Small intestine (tissue), 7 donors: ENCODE results near the gene KLHL29. TPM values are rescaled to one million over a fixed set of nuclear protein-coding genes. Genes with fewer than 3 reads are reported as not detected.

ENCODE experiments used
- DNase-seq, 2 donors: peaks; one replicate each; pipeline versions ENCODE4 v3.0.0 to v3.0.0-alpha.2; 2013
- FAIRE-seq: peaks from 2 replicates; lab custom pipeline; 2012; peaks lifted over from hg19 to GRCh38; lab: Jason Lieb, UNC
- H3K27ac ChIP-seq, 3 donors: one replicate each; pipeline ENCODE4 v1.5.1; 2013; ENCODE audit warnings: low read length in 2 of 3, mild to moderate bottlenecking in 2 of 3, control low read depth in 1 of 3, inconsistent platforms in 1 of 3, low read depth in 1 of 3, moderate library complexity in 1 of 3
- H3K27me3 ChIP-seq, 3 donors: one replicate each; pipeline ENCODE4 v1.6.1; 2013; ENCODE audit warnings: low read length in 3 of 3, inconsistent platforms in 1 of 3; ENCODE audit not compliant: control insufficient read depth in 3 of 3, insufficient read depth in 3 of 3
- H3K36me3 ChIP-seq, 3 donors: one replicate each; pipeline ENCODE4 v1.6.1; 2013; ENCODE audit warnings: low read length in 3 of 3, inconsistent platforms in 1 of 3, low read depth in 1 of 3, mild to moderate bottlenecking in 1 of 3, moderate library complexity in 1 of 3; ENCODE audit not compliant: control insufficient read depth in 3 of 3, insufficient read depth in 2 of 3
- H3K4me1 ChIP-seq, 3 donors: one replicate each; pipeline ENCODE4 v1.6.1; 2013; ENCODE audit warnings: low read length in 2 of 3, inconsistent platforms in 1 of 3, low read depth in 1 of 3, mild to moderate bottlenecking in 1 of 3, moderate library complexity in 1 of 3; ENCODE audit not compliant: control insufficient read depth in 3 of 3, insufficient read depth in 2 of 3
- H3K4me3 ChIP-seq, 3 donors: one replicate each; pipeline ENCODE4 v1.5.1; 2013; ENCODE audit warnings: low read length in 3 of 3, control low read depth in 1 of 3, inconsistent platforms in 1 of 3, low read depth in 1 of 3, mild to moderate bottlenecking in 1 of 3, moderate library complexity in 1 of 3
- H3K9me3 ChIP-seq, 2 donors: one replicate each; pipeline ENCODE4 v1.6.1; 2013; ENCODE audit warnings: low read depth in 1 of 2, low read length in 1 of 2; ENCODE audit not compliant: control insufficient read depth in 2 of 2, insufficient read depth in 1 of 2
- WGBS, 3 donors: extraction: QIAGEN DNeasy Blood & Tissue Kit; methylation state at CpG; one replicate each; pipeline ENCODE4 v1.1.7; 2013; 5-methylcytosine and 5-hydroxymethylcytosine counted together
- polyA plus RNA-seq, 4 donors: library from polyadenylated mRNA; stranded (reverse) in 3 of 4; unstranded in 1 of 4; fragments of 200-250 nt in 3 of 4; fragments of 120-200 nt in 1 of 4; gene quantifications; one replicate each; pipeline versions ENCODE4 v1.2.1 to v1.2.3, GENCODE V29; 2013
- donor health status: healthy with polysubstance abuse.
- donor health status: control.
- donor health status: control.
- donor health status: Bipolar disorder and iron deficiency.
- donor health status: healthy.

The KLHL29 gene
- polyA plus RNA-seq, 4 donors, result 0.22 to 2.7 (median 1.4) TPM

GRCh38 chr2:23520256-23520655 lies 135.3 kb downstream of the KLHL29 start:
- 74 to 81% (median 77%) methylated on average over 5 of the region's 5 CpGs for WGBS, 3 donors
- no peaks in the 10 kb centered on the region for H3K36me3 ChIP-seq
- H3K4me3 ChIP-seq, result no peak overlapping the region
- no peak overlapping the region for H3K27ac ChIP-seq
- H3K4me1 ChIP-seq, result no peaks in the 10 kb centered on the region
- DNase-seq (no peak), FAIRE-seq (no peak)
- H3K27me3 ChIP-seq, result no peaks in the 10 kb centered on the region
- H3K9me3 ChIP-seq, result no peaks in the 10 kb centered on the region

DNA sequence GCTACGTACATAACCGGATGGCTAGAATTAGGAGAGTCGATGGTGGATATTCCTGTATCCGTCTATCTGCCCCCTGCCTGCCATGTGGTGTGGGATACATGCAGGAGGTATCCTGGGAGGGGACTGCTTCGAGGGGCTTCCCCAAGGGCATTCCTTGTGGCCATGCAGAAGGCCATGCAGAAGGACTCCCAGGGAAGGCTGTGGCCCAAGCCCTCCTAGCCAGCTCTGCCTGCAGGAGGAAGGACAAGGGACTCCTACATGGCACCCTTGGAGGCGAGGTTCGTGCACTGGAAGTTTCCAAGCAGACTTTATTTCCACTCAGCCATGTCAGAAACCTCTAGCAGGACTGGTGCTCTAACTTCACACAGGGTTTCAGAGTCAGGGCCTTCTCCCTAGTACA lies 136.1 kb downstream of the KLHL29 start:
- Histone ChIP-seq H3K27ac (no peak overlapping the region), H3K27me3 (no peaks in the 10 kb centered on the region), H3K4me1 (no peaks in the 10 kb centered on the region), H3K36me3 (no peaks in the 10 kb centered on the region), H3K4me3 (no peak overlapping the region), H3K9me3 (no peaks in the 10 kb centered on the region)
- no peak for DNase-seq
- FAIRE-seq, result no peak
- 87 to 88% (median 88%) methylated on average over 7 of the region's 7 CpGs for WGBS, 3 donors

GRCh38 chr2:23522726-23523372 lies 137.9 kb downstream of the KLHL29 start:
- H3K9me3 ChIP-seq, result no peaks in the 10 kb centered on the region
- no peak for FAIRE-seq
- no peak overlapping the region for H3K27ac ChIP-seq
- DNase-seq, result no peak
- H3K27me3 ChIP-seq, result no peaks in the 10 kb centered on the region
- no peaks in the 10 kb centered on the region for H3K4me1 ChIP-seq
- WGBS, 3 donors, result 80 to 82% (median 82%) methylated on average over 15 of the region's 15 CpGs
- H3K4me3 ChIP-seq, result no peak overlapping the region
- no peaks in the 10 kb centered on the region for H3K36me3 ChIP-seq

DNA sequence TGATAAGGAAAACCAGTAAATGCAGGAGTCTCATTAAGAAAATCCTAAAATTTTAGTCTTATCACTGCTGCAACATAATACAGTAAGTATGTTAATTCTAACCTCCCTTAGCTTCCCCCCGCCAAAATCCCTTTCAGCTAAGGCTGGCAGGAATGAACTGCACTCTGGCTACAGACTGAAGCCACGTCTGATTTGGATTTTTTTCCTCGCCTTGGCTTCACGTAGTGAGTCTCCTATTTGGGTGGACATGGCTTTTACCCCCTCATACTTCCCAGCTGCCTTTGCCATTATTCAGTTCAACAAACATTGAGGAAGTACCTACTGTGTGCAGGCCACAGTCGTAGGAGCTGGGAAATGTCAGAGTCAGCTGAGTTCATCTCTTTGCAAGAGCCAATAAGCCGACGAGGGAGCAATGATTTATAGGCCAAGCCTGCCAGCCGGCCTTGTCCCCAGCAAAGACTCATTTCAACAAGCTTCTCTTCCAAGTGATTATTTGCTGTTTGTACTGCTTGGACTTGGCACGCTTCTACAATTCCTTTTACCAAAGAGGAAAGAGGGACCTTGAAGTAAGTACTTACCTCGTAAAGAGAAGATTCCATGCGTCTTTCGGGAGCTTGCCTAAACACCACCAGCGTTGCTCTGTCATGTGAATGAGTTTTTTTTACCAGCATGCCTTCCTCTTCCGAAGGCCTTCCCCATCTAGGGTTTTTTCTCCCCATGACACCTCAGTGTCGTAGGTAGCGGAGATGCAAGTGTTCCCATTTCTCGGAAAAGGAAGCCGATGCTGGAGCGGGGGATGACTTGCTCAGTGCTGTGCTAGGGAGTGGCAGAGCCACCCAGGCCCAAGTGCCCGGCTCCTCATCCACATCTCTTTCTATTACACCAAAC lies 138.6 kb downstream of the KLHL29 start:
- Histone ChIP-seq H3K4me1 (no peaks in the 10 kb centered on the region), H3K4me3 (no peak overlapping the region), H3K9me3 (no peaks in the 10 kb centered on the region), H3K36me3 (no peaks in the 10 kb centered on the region), H3K27me3 (no peaks in the 10 kb centered on the region), H3K27ac (peak overlapping the region in 1 of 3 donors; percentile 0)
- FAIRE-seq (no peak), DNase-seq (no peak)
- 68 to 74% (median 73%) methylated on average over 20 of the region's 20 CpGs for WGBS, 3 donors

GRCh38 chr2:23524261-23524706 lies 139.3 kb downstream of the KLHL29 start:
- no peak for FAIRE-seq
- Histone ChIP-seq H3K9me3 (no peaks in the 10 kb centered on the region), H3K4me3 (no peak overlapping the region), H3K4me1 (no peaks in the 10 kb centered on the region), H3K27me3 (no peaks in the 10 kb centered on the region), H3K36me3 (no peaks in the 10 kb centered on the region), H3K27ac (peak overlapping the region in 1 of 3 donors; percentile 0)
- 77 to 86% (median 85%) methylated on average over 19 of the region's 19 CpGs for WGBS, 3 donors
- DNase-seq, result no peak

- peak overlapping the region in 1 of 3 donors; percentile 27 for H3K27ac ChIP-seq
Observed at GRCh38 chr2:23525137-23525765, 140.3 kb downstream of the KLHL29 start.

GRCh38 chr2:23526114-23526513 lies 141.1 kb downstream of the KLHL29 start:
- no peak for FAIRE-seq
- 75 to 78% (median 76%) methylated on average over 18 to 19 of the region's 19 CpGs for WGBS, 3 donors
- Histone ChIP-seq H3K36me3 (no peaks in the 10 kb centered on the region), H3K4me1 (no peaks in the 10 kb centered on the region), H3K27me3 (no peaks in the 10 kb centered on the region), H3K4me3 (no peak overlapping the region), H3K9me3 (no peaks in the 10 kb centered on the region), H3K27ac (no peak overlapping the region)
- DNase-seq, result no peak

More at GRCh38 chr2:23525137-23525765, 140.3 kb downstream of the KLHL29 start:
- Histone ChIP-seq H3K4me1 (no peaks in the 10 kb centered on the region), H3K27me3 (no peaks in the 10 kb centered on the region), H3K9me3 (no peaks in the 10 kb centered on the region), H3K36me3 (no peaks in the 10 kb centered on the region), H3K4me3 (no peak overlapping the region)
- 88 to 93% (median 91%) methylated on average over 15 to 16 of the region's 16 CpGs for WGBS, 3 donors
- no peak for DNase-seq
- FAIRE-seq, result no peak
